Right kidney (tissue), 1 donor: Measurements from ENCODE around the gene PPP6R1.
A peak's percentile ranks its signal among the peaks of the same experiment; 100 is the strongest.

ENCODE experiments used
- DNase-seq: peaks from one replicate; pipeline ENCODE4 v3.0.0-alpha.2; 2016

The PPP6R1 gene

DNA sequence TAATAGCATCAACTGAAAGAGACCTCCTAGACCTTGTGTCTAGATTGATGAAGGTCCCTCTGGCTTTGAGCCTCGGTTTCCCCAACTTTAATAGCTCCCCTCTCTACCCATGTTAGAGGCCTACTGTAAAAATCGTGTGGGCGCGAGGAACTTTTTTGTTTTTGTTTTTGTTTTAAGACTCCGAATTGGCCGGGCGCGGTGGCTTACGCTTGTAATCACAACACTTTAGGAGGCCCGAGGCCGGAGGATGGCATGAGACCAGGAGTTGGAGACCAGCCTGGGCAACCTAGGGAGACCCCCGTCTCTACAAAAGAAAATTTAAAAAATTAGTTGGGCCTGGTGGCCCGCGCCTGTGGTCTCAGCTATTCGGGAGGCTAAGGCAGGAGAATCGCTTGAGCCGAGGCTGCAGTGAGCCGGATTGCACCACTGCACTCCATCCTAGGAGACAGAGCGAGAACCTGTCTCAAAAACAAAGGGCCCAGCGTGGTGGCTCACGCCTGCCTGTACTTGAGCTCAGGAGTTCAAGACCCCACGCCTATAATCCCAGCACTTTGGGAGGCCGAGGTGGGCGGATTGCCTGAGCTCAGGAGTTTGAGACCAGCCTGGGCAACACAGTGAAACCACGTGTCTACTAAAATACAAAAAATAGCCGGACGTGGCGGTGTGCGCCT lies 858 bp upstream of the PPP6R1 start:
- DNase-seq = no peak

GRCh38 chr19:55258476-55258827 lies 365 bp downstream of the PPP6R1 start:
- no peak for DNase-seq

GRCh38 chr19:55257461-55258420 lies 1.1 kb downstream of the PPP6R1 start:
- DNase-seq = peak; percentile 50

- DNase-seq = no peak
Measured at GRCh38 chr19:55256562-55257460, 2.0 kb downstream of the PPP6R1 start.

GRCh38 chr19:55255618-55256423 lies 3.0 kb downstream of the PPP6R1 start:
- DNase-seq = no peak

- DNase-seq = no peak
Measured at GRCh38 chr19:55254625-55254977, 4.2 kb downstream of the PPP6R1 start.

- DNase-seq = no peak
Measured at GRCh38 chr19:55253842-55254624, 4.8 kb downstream of the PPP6R1 start.

- DNase-seq = no peak
Measured at GRCh38 chr19:55252760-55253663, 5.8 kb downstream of the PPP6R1 start.

GRCh38 chr19:55251341-55252081 lies 7.3 kb downstream of the PPP6R1 start:
- no peak for DNase-seq

- DNase-seq = no peak
Measured at GRCh38 chr19:55250262-55251036, 8.4 kb downstream of the PPP6R1 start.

DNA sequence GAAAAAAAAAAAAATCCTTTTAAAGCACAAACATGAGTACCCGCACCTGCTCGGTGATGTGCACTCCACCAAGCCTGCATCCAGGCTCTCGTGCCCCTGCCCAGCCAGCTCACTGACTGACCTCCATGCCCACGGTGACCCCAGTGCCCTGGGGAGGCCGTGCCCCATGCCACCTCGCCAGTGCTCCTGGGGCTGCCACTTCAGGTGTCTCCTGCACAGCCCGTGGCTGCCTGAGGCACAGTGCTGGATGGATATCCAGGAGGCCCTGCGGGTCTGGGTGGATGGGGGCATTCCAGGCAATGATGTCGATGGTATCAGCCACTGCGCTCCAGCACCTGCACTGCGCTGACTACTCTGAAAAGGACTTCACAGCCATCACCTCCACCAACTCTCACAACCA lies 9.0 kb downstream of the PPP6R1 start:
- no peak for DNase-seq

- no peak for DNase-seq
Measured at GRCh38 chr19:55248704-55249103, 10.1 kb downstream of the PPP6R1 start.

- DNase-seq = no peak
Measured at GRCh38 chr19:55248166-55248675, 10.6 kb downstream of the PPP6R1 start.

GRCh38 chr19:55247621-55248099 lies 11.2 kb downstream of the PPP6R1 start:
- DNase-seq = no peak

GRCh38 chr19:55246462-55247451 lies 12.1 kb downstream of the PPP6R1 start:
- DNase-seq = no peak

DNA sequence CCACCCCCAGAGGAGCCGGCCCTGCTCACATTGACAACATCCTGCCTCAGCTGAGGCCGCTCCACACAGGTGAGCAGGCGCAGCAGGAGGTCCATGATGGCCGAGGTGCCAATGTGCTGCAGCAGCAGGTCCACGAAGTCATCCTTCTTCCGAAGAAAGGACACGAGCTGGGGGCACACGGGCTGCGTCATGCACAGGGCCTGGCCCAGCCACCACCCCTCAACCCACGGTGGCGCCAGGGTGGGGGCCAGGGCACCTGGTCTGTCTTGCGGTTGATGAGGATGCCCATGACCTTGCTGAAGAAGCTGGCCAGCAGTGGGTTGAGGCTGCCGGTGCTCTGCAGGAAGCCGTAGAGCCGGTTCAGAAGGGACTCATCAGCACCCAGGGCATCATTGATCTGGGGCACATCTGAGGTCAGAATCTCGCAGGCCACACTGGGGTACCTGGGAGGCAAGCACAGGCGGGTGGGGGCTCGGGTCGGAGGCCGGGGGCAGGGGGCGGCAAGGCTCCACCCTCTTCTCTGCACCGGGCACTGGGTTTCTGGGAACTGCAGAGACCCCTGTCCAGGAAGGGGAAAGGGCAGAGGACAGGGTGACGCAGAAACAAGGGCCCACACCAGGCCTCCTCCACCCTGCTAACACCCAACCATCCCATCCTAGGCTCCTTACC lies 13.4 kb downstream of the PPP6R1 start:
- no peak for DNase-seq
